Measurements from ENCODE around the gene ADARB2.

- TF ChIP-seq, protein P1, sequence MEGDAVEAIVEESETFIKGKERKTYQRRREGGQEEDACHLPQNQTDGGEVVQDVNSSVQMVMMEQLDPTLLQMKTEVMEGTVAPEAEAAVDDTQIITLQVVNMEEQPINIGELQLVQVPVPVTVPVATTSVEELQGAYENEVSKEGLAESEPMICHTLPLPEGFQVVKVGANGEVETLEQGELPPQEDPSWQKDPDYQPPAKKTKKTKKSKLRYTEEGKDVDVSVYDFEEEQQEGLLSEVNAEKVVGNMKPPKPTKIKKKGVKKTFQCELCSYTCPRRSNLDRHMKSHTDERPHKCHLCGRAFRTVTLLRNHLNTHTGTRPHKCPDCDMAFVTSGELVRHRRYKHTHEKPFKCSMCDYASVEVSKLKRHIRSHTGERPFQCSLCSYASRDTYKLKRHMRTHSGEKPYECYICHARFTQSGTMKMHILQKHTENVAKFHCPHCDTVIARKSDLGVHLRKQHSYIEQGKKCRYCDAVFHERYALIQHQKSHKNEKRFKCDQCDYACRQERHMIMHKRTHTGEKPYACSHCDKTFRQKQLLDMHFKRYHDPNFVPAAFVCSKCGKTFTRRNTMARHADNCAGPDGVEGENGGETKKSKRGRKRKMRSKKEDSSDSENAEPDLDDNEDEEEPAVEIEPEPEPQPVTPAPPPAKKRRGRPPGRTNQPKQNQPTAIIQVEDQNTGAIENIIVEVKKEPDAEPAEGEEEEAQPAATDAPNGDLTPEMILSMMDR (IDR thresholded peaks at IDR 0.05), result no peak
- TF ChIP-seq POLR2A (IDR thresholded peaks at IDR 0.05), result no peak
Measured at GRCh38 chr10:1360558-1361164, 376.7 kb downstream of the ADARB2 start.
